ENCODE measurements around the gene MYOF. TPM values are rescaled to one million over a fixed set of nuclear protein-coding genes. Genes with fewer than 3 reads are reported as not detected.

The MYOF gene
- total RNA-seq, 1 donor from 2014 or later, result 208 TPM

- H3K4me3 ChIP-seq (ENCODE audit: low read depth, low read length), result peak overlapping the region; percentile 79
- no peak for TF ChIP-seq CTCF (conservative IDR thresholded peaks at IDR 0.05; ENCODE audit: low read depth, low read length)
- DNase-seq (ENCODE audit: low read depth), result no peak
Observed at GRCh38 chr10:93481637-93482144, 443 bp downstream of the MYOF start.

DNA sequence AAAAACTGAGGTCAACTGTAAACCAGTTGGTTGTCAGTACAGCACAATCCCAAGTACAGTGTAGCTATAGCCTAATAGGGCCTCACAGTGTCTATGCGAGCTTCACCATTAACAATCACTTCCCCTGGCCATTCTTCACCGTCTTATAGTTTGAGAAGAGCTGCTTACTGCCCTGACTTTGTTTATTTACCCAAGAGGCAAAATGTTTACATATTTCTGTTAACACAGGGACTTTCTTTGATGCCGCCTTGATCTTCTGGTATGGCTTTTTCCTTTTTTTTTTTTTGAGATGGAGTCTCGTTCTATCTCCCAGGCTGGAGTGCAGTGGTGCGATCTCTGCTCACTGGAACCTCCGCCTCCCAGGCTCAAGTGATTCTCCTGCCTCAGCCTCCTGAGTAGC, 3.3 kb downstream of the MYOF start:
- no peak for DNase-seq (ENCODE audit: low read depth)
- H3K4me3 ChIP-seq (ENCODE audit: low read depth, low read length), result peak overlapping the region; percentile 37
- TF ChIP-seq CTCF (conservative IDR thresholded peaks at IDR 0.05; ENCODE audit: low read depth, low read length), result no peak

GRCh38 chr10:93476756-93477155, 5.4 kb downstream of the MYOF start:
- H3K4me3 ChIP-seq (ENCODE audit: low read depth, low read length), result no peak overlapping the region
- TF ChIP-seq CTCF (conservative IDR thresholded peaks at IDR 0.05; ENCODE audit: low read depth, low read length), result no peak
- no peak for DNase-seq (ENCODE audit: low read depth)

GRCh38 chr10:93475871-93476270, 6.3 kb downstream of the MYOF start:
- no peak overlapping the region for H3K4me3 ChIP-seq (ENCODE audit: low read depth, low read length)
- DNase-seq (ENCODE audit: low read depth), result no peak
- no peak for TF ChIP-seq CTCF (conservative IDR thresholded peaks at IDR 0.05; ENCODE audit: low read depth, low read length)

GRCh38 chr10:93475227-93475626, 6.9 kb downstream of the MYOF start:
- TF ChIP-seq CTCF (conservative IDR thresholded peaks at IDR 0.05; ENCODE audit: low read depth, low read length), result no peak
- no peak for DNase-seq (ENCODE audit: low read depth)
- H3K4me3 ChIP-seq (ENCODE audit: low read depth, low read length), result no peak overlapping the region

DNA sequence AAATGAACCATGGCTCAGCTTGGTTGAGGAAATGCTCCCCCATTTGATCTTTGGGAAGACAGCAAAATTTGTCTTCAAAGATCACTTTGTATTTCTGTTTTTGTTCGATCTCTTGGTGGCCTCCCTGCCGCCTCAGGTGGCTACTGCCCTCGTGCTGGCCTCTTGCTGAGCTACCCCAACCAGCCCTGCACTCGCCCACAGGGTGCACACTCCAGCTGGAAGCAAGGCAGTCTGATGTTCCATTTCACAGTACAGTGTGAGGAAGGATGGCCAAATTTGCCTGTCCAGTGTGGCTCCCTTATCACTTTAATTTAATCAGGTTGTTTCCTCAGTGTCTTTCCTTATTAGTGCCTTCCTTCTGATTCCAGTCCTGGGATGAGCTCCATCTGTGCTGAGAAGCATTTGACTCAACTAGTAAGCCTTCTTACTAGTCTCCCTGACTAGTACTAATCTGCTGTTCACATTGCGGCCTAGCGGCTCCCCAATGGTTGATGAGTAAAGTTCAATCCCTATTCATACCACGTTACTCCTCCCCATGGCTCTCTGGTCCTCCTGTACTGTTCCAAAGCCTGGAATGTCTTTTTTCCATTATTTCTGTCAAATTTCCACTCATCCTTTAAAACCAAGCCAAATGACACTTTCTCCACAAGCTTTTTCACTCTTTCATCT, 8.2 kb downstream of the MYOF start:
- no peak for DNase-seq (ENCODE audit: low read depth)
- no peak overlapping the region for H3K4me3 ChIP-seq (ENCODE audit: low read depth, low read length)
- TF ChIP-seq CTCF (conservative IDR thresholded peaks at IDR 0.05; ENCODE audit: low read depth, low read length), result no peak

DNA sequence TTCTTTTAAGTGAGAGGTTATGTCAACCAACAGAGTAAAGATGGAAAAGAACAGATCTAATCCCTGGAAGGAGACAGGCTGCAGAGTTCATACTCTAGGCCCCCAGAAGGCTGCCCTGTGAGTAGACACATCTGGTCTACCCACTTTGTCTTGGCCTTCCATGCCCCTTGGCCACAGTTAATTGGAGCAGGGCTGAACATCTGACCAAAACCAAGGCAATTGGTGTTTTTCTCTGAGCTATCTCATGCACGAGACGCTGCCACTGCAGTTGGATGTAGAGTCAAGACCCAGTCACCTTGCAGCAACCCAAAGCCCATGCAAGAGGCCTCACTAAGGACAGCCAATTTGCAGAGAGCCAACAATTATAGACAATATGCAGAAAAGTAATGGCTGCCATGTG, 9.0 kb downstream of the MYOF start:
- no peak for TF ChIP-seq CTCF (conservative IDR thresholded peaks at IDR 0.05; ENCODE audit: low read depth, low read length)
- no peak overlapping the region for H3K4me3 ChIP-seq (ENCODE audit: low read depth, low read length)
- DNase-seq (ENCODE audit: low read depth), result no peak

Data from epithelial cell of proximal tubule (primary cell).